Panc1 (cell line): ENCODE measurements around the gene CNTN5.
"Not testable (repeated sequence)": the region's sequence is repeated elsewhere in the genome, so short reads cannot be mapped to it uniquely, and the experiment has no call there.

Experiments used
- CTCF ChIP-seq: fragments of 450-650 bp; IDR thresholded peaks from 2 replicates; pipeline ENCODE4 v1.5.1; 2017; ENCODE audit warnings: mild to moderate bottlenecking
- POLR2AphosphoS5 ChIP-seq: IDR thresholded peaks from 2 replicates; pipeline ENCODE4 v1.6.1; 2012; ENCODE audit warnings: mild to moderate bottlenecking, low read depth, low read length, moderate library complexity
- SIN3A ChIP-seq: IDR thresholded peaks from 2 replicates; pipeline ENCODE4 v1.6.1; 2012; ENCODE audit warnings: low read depth, mild to moderate bottlenecking, low read length, moderate library complexity, borderline replicate concordance; ENCODE audit not compliant: insufficient read depth
- TCF7L2 ChIP-seq: IDR thresholded peaks from 2 replicates; pipeline ENCODE4 v1.6.1; 2011; ENCODE audit warnings: mild to moderate bottlenecking, low read depth, low read length, inconsistent platforms
- TF ChIP-seq, protein P1 (sequence below), 2 experiments: IDR thresholded peaks; 2 replicates each; pipeline ENCODE4 v1.6.1; 2011 to 2012; ENCODE audit warnings: low read depth in 2 of 2, control low read depth in 1 of 2, low read length in 1 of 2, mild to moderate bottlenecking in 1 of 2, moderate library complexity in 1 of 2; ENCODE audit not compliant: insufficient read depth in 1 of 2

- not testable (repeated sequence) for TF ChIP-seq CTCF, POLR2AphosphoS5, TCF7L2, SIN3A
- TF ChIP-seq, protein P1, sequence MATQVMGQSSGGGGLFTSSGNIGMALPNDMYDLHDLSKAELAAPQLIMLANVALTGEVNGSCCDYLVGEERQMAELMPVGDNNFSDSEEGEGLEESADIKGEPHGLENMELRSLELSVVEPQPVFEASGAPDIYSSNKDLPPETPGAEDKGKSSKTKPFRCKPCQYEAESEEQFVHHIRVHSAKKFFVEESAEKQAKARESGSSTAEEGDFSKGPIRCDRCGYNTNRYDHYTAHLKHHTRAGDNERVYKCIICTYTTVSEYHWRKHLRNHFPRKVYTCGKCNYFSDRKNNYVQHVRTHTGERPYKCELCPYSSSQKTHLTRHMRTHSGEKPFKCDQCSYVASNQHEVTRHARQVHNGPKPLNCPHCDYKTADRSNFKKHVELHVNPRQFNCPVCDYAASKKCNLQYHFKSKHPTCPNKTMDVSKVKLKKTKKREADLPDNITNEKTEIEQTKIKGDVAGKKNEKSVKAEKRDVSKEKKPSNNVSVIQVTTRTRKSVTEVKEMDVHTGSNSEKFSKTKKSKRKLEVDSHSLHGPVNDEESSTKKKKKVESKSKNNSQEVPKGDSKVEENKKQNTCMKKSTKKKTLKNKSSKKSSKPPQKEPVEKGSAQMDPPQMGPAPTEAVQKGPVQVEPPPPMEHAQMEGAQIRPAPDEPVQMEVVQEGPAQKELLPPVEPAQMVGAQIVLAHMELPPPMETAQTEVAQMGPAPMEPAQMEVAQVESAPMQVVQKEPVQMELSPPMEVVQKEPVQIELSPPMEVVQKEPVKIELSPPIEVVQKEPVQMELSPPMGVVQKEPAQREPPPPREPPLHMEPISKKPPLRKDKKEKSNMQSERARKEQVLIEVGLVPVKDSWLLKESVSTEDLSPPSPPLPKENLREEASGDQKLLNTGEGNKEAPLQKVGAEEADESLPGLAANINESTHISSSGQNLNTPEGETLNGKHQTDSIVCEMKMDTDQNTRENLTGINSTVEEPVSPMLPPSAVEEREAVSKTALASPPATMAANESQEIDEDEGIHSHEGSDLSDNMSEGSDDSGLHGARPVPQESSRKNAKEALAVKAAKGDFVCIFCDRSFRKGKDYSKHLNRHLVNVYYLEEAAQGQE (IDR thresholded peaks at IDR 0.05; ENCODE audit: insufficient read depth in 1 of 2, low read depth in 2 of 2, low read length in 1 of 2): not testable (repeated sequence)
Observed at GRCh38 chr11:99133862-99134261, 113.1 kb downstream of the CNTN5 start.
